Measurements from ENCODE around the gene AP3D1.

AP3D1 gene

DNA sequence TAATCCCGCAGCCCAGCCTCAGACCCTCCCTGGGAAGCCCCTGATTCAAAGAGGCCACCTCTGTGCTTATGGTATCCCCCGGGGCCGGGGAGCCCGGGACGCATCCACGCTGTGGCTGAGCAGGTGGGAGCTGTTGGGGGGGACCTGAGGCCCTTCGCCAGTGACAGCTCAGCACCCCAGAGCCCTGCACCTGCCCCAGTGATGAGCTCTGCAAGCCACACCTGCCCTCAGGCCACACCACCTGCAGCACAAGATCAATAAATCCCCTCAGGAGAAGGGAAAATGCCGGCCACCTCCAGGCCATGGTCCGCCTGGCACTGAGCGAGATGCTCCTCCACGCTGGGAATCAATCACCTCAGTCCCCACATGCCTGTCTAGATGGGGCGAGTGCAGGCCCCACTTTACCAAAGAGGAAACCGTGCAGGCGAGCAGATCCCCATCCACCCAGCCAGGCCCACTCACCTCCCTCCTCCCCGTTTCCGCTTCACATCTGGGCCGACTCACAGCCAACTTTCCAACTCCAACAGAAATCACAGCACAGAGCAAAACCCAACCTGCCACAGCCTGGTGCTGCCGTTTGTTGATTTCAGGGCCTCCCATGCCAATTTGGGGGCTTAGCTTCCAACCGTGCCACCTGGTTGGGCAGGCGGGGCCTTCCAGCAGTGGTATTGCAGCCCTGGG lies 68.1 kb downstream of the AP3D1 start:
- TF ChIP-seq ZFX (IDR thresholded peaks at IDR 0.05; ENCODE audit: borderline replicate concordance) (no peak), CTCF (IDR thresholded peaks at IDR 0.05) (no peak)
- H3K27ac ChIP-seq, result no peak overlapping the region

DNA sequence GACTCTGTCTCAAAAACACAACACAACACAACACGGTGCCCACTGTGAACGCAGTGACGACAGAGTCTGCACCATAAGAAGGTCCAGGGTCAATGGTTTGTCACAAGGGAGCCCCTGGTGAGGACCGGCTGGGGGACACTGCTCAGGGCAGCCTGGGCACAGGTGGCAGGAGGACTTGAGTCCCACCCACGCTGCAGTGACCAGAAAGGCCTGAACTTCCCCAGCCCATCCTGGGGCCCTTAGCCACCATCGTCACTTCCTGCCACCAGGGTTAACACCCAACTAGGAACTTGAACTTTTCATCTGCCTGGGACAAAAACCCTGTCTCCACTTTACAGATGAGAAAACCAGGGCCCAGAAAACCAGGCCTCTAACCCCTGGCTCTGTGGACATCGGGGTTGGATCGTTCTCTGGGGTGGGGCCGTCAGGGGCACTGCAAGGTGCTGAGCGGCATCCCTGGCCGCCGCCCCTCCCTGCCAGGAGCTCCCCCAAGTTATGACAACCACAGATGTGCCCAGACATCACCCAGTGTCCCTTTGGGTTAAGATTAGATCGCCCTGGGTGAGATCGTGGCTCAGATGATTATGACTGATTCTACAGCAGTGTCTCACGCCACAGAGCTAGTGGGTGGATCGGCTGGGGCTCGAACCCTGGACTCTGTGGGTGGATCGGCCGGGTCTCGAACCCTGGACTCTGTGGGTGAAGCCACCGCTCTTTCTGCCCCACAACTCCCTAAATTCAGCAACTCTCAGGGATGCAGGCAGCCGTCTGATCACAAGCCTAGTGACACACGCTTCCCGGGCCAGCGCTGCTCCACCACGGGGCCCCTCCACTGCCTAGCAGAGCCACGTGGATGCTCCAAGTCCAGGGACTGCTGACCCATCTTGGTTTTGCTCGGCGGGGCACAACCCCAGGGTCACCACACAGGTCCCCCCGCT lies 69.2 kb downstream of the AP3D1 start:
- H3K27ac ChIP-seq, result no peak overlapping the region
- TF ChIP-seq ZFX (IDR thresholded peaks at IDR 0.05; ENCODE audit: borderline replicate concordance), result no peak
- no peak for TF ChIP-seq CTCF (IDR thresholded peaks at IDR 0.05)

DNA sequence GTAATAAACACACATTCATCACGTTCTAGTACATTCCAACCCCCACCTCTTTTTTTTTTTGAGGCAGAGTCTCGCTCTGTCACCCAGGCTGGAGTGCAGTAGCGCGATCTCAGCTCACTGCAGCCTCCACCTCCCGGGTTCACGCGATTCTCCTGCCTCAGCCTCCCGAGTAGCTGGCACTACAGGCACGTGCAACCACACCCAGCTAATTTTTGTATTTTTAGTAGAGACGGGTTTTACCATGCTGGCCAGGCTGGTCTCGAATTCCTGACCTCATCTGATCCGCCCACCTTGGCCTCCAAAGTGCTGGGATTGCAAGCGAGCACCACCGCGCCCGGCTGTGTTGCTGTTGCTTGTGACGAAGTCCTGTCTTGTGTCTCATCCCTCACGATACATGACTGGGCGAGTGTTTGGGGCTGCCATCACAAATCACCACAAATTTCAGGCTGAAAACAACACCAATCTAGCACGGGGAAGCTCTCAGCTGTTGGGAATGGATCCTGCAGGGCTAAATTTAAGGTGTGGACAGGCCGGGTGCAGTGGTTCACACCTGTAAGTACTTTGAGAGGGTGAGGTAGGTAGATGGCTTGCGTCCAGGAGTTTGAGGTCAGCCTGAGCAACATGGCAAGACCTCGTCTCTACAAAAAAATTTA lies 70.9 kb downstream of the AP3D1 start:
- no peak for TF ChIP-seq CTCF (IDR thresholded peaks at IDR 0.05)
- no peak for TF ChIP-seq ZFX (IDR thresholded peaks at IDR 0.05; ENCODE audit: borderline replicate concordance)
- no peak overlapping the region for H3K27ac ChIP-seq

DNA sequence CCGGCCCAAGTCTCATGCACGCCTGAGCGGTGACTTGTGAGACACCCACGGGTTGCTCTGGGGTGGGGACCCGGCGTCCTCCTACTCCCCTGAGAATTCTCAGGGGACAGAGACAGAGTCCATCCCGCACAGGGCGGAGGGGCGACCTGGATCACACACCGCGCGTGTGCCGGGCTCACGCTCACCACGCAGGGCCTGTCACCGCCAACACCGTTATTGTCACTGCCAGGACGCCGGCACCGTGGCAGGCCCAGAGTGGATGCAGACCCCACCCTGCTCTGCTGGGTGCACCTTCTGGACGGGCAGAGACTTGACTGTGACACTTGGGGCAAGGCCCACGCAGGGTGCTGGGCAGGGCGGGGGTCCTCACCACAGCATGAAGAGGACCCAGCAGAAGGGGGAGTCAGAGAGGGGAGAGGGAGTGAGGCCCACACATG lies 71.5 kb downstream of the AP3D1 start:
- no peak overlapping the region for H3K27ac ChIP-seq
- TF ChIP-seq ZFX (IDR thresholded peaks at IDR 0.05; ENCODE audit: borderline replicate concordance), result no peak
- TF ChIP-seq CTCF (IDR thresholded peaks at IDR 0.05), result no peak

DNA sequence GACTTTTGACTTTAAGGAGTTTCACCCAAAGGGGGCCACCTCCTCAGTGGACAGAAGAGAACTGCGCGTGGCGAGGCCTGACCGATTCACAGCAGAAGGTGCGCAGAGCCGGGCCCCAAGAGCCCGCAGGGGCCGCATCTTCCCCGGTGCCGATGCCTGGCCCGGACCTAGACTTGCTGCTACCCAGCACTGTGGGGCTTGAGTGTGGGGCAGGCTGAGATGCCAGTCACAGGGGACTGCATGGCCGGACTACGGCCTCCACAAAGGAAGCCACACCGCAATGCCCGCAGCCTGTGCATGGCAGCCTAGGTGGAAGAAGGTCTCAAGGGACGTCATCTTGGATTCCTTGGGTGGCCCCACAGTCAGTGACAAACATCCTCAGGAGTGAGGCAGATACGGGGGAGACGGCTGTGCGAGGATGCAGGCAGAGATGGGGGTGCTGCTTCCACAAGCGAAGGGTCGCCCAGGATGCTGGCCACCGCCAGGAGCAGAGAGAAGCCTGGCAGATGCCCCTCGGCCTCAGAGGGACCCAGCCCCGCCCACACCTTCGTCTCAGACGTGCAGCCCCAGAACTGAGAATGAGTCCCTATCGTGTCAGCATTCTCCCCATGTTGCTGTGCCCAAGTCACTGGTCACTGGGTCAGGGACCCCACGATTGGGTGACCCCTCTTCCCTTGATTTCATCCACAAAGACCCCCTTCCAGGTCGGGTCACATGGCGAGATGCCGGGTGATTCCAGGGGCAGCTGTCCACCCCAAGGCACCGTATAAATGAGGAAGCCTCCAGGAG lies 72.1 kb downstream of the AP3D1 start:
- no peak for TF ChIP-seq ZFX (IDR thresholded peaks at IDR 0.05; ENCODE audit: borderline replicate concordance)
- no peak for TF ChIP-seq CTCF (IDR thresholded peaks at IDR 0.05)
- H3K27ac ChIP-seq, result no peak overlapping the region

GRCh38 chr19:2077833-2078619 lies 73.3 kb downstream of the AP3D1 start:
- TF ChIP-seq CTCF (IDR thresholded peaks at IDR 0.05), result no peak
- TF ChIP-seq ZFX (IDR thresholded peaks at IDR 0.05; ENCODE audit: borderline replicate concordance), result no peak
- no peak overlapping the region for H3K27ac ChIP-seq
